CD14-positive monocyte (primary cell): ENCODE measurements around the gene THRB. TPM values are rescaled to one million over a fixed set of nuclear protein-coding genes. Genes with fewer than 3 reads are reported as not detected.

Experiments used
- DNase-seq, 3 donors: peaks; one replicate each; pipeline ENCODE4 v3.0.0-alpha.2; 2011 to 2022
- H2AFZ ChIP-seq: 2 replicates; pipeline ENCODE4 v1.6.0; 2012; ENCODE audit warnings: mild to moderate bottlenecking, low read depth, low read length, inconsistent platforms; ENCODE audit not compliant: insufficient read depth, poor library complexity, severe bottlenecking
- H3K27ac ChIP-seq, 2 donors: 1 replicate in 1 of 2; 2 replicates in 1 of 2; pipeline ENCODE4 v1.5.1; 2012 to 2013; ENCODE audit warnings: low read length in 2 of 2, control low read depth in 1 of 2, inconsistent platforms in 1 of 2, low read depth in 1 of 2, mild to moderate bottlenecking in 1 of 2
- H3K27me3 ChIP-seq, 2 donors: one replicate each; pipeline versions ENCODE4 v1.6.0 to v1.6.1; 2011 to 2013; ENCODE audit warnings: low read length in 2 of 2; ENCODE audit not compliant: control insufficient read depth in 2 of 2, insufficient read depth in 2 of 2
- H3K36me3 ChIP-seq, 2 donors: replicated peaks in 1 of 2; 1 replicate in 1 of 2; 2 replicates in 1 of 2; pipeline versions ENCODE4 v1.5.1 to v1.6.1; 2012 to 2013; ENCODE audit warnings: low read length in 2 of 2, control low read depth in 1 of 2, inconsistent platforms in 1 of 2, mild to moderate bottlenecking in 1 of 2; ENCODE audit not compliant: insufficient read depth in 2 of 2, control insufficient read depth in 1 of 2
- H3K4me1 ChIP-seq, 2 donors: 1 replicate in 1 of 2; 2 replicates in 1 of 2; pipeline versions ENCODE4 v1.5.1 to v1.6.1; 2012 to 2013; ENCODE audit warnings: low read length in 2 of 2, control low read depth in 1 of 2, inconsistent platforms in 1 of 2, mild to moderate bottlenecking in 1 of 2, moderate library complexity in 1 of 2; ENCODE audit not compliant: insufficient read depth in 2 of 2, control insufficient read depth in 1 of 2
- H3K4me2 ChIP-seq: replicated peaks from 2 replicates; pipeline ENCODE3; 2012; ENCODE audit warnings: low read length, moderate library complexity, mild to moderate bottlenecking; ENCODE audit not compliant: poor library complexity, severe bottlenecking; ENCODE audit errors: extremely low read depth
- H3K4me3 ChIP-seq, 3 experiments: fragments of 200-600 bp in 1 of 3; sonication (generic) in 1 of 3; replicated peaks in 1 of 3; 1 replicate in 2 of 3; 2 replicates in 1 of 3; pipeline ENCODE4 v1.5.1; 2011 to 2013; ENCODE audit warnings: low read length in 3 of 3, mild to moderate bottlenecking in 3 of 3, control low read depth in 2 of 3, low read depth in 2 of 3, inconsistent platforms in 1 of 3, moderate library complexity in 1 of 3
- H3K79me2 ChIP-seq: 2 replicates; pipeline ENCODE4 v1.6.0; 2012; ENCODE audit warnings: mild to moderate bottlenecking, control low read depth, inconsistent platforms, low read length, moderate library complexity; ENCODE audit not compliant: insufficient read depth
- H3K9ac ChIP-seq: 2 replicates; pipeline ENCODE4 v1.6.0; 2017; ENCODE audit warnings: low read length, mild to moderate bottlenecking; ENCODE audit not compliant: insufficient read depth, poor library complexity, severe bottlenecking
- H3K9me3 ChIP-seq, 2 donors: replicated peaks in 1 of 2; 1 replicate in 1 of 2; 2 replicates in 1 of 2; pipeline versions ENCODE4 v1.5.1 to v1.6.1; 2012 to 2013; ENCODE audit warnings: low read length in 2 of 2, control low read depth in 1 of 2; ENCODE audit not compliant: control insufficient read depth in 1 of 2, insufficient read depth in 1 of 2
- H4K20me1 ChIP-seq: 2 replicates; pipeline ENCODE4 v1.6.0; 2012; ENCODE audit warnings: mild to moderate bottlenecking, low read length, control low read depth, moderate library complexity; ENCODE audit not compliant: insufficient read depth
- H3K27ac Mint-ChIP-seq, 7 donors: one replicate each; pipeline ENCODE4 v1.8.0; 2020; ENCODE audit warnings: mild to moderate bottlenecking in 7 of 7, mixed read lengths in 7 of 7, moderate library complexity in 6 of 7, inconsistent platforms in 2 of 7
- H3K27me3 Mint-ChIP-seq, 3 donors: one replicate each; pipeline ENCODE4 v1.8.0; 2021 to 2022; ENCODE audit warnings: low read depth in 3 of 3, mild to moderate bottlenecking in 3 of 3, mixed read lengths in 3 of 3, moderate library complexity in 3 of 3, inconsistent platforms in 1 of 3
- H3K36me3 Mint-ChIP-seq, 2 donors: one replicate each; pipeline ENCODE4 v1.8.0; 2020; ENCODE audit warnings: mixed read lengths in 2 of 2, inconsistent platforms in 1 of 2, mild to moderate bottlenecking in 1 of 2
- H3K4me1 Mint-ChIP-seq: one replicate; pipeline ENCODE4 v1.8.0; 2020; ENCODE audit warnings: mild to moderate bottlenecking, mixed read lengths
- H3K4me3 Mint-ChIP-seq, 2 donors: one replicate each; pipeline ENCODE4 v1.8.0; 2020; ENCODE audit warnings: mild to moderate bottlenecking in 2 of 2, mixed read lengths in 2 of 2, moderate library complexity in 1 of 2
- H3K9me3 Mint-ChIP-seq, 7 donors: one replicate each; pipeline ENCODE4 v1.8.0; 2020 to 2022; ENCODE audit warnings: mixed read lengths in 7 of 7, mild to moderate bottlenecking in 6 of 7, moderate library complexity in 6 of 7, inconsistent platforms in 2 of 7
- CTCF ChIP-seq: fragments of 200-600 bp; IDR thresholded peaks from one replicate; pipeline ENCODE4 v1.8.0; 2022; ENCODE audit warnings: antibody characterized with exemption, mild to moderate bottlenecking
- WGBS: methylation state at CpG from one replicate; pipeline ENCODE4 v1.1.5; 2013; ENCODE audit warnings: missing lambda C conversion rate; ENCODE audit not compliant: insufficient coverage; 5-methylcytosine and 5-hydroxymethylcytosine counted together
- intact Hi-C, 2 donors: fragments of 100-400 bp; cut with micrococcal nuclease; formaldehyde crosslinking; loops; one replicate each; pipeline versions ENCODE4 v1.15.0 to v1.15.1; 2023
- polyA plus RNA-seq, 3 donors: library from polyadenylated mRNA; depleted of rRNA in 1 of 3; unstranded in 2 of 3; stranded (reverse) in 1 of 3; fragments of 300-500 nt in 2 of 3; fragments of >200 nt in 1 of 3; fragmentation: Illumina TruSeq in 2 of 3; gene quantifications; 1 replicate in 2 of 3; 2 replicates in 1 of 3; pipeline ENCODE4 v1.2.3, GENCODE V29; 2012 to 2021

THRB gene
- polyA plus RNA-seq, 3 donors: 0.05 TPM; not detected in 2

GRCh38 chr3:24400450-24400849, 94.2 kb downstream of the THRB start:
- no peak overlapping the region for H3K4me3 Mint-ChIP-seq
- no peaks in the 10 kb centered on the region for H3K4me1 Mint-ChIP-seq
- Histone ChIP-seq H3K4me2 (no peak overlapping the region), H3K27ac (no peak overlapping the region), H3K4me1 (no peaks in the 10 kb centered on the region), H3K9me3 (no peaks in the 10 kb centered on the region), H3K79me2 (no peaks in the 10 kb centered on the region), H4K20me1 (no peaks in the 10 kb centered on the region), H2AFZ (no peak overlapping the region), H3K4me3 (no peak overlapping the region), H3K9ac (no peak overlapping the region), H3K36me3 (no peaks in the 10 kb centered on the region), H3K27me3 (no peaks in the 10 kb centered on the region)
- no peak overlapping the region for H3K27ac Mint-ChIP-seq
- no peak for DNase-seq
- TF ChIP-seq CTCF: no peak
- no peaks in the 10 kb centered on the region for H3K27me3 Mint-ChIP-seq
- intact Hi-C loops: no loop called here
- peaks cover 0 to 5% (median 4%) of the 10 kb centered on the region in 7 donors for H3K9me3 Mint-ChIP-seq
- whole genome bisulfite sequencing: 83% methylated on average over 1 of the region's 4 CpGs
- H3K36me3 Mint-ChIP-seq: no peaks in the 10 kb centered on the region

- H3K4me3 ChIP-seq: no peak overlapping the region
- no peaks in the 10 kb centered on the region for H3K27me3 ChIP-seq
- Mint-ChIP-seq H3K4me3 (no peak overlapping the region), H3K27me3 (no peaks in the 10 kb centered on the region), H3K4me1 (no peaks in the 10 kb centered on the region), H3K9me3 (peaks cover 0 to 5% (median 4%) of the 10 kb centered on the region in 7 donors), H3K36me3 (no peaks in the 10 kb centered on the region), H3K27ac (no peak overlapping the region)
- H3K36me3 ChIP-seq: no peaks in the 10 kb centered on the region
- DNase-seq: no peak
- H2AFZ ChIP-seq: no peak overlapping the region
- H3K27ac ChIP-seq: no peak overlapping the region
- intact Hi-C loops: no loop called here
- no peak overlapping the region for H3K4me2 ChIP-seq
- no peaks in the 10 kb centered on the region for H3K79me2 ChIP-seq
- H4K20me1 ChIP-seq: no peaks in the 10 kb centered on the region
- TF ChIP-seq CTCF: no peak
- WGBS: 100% methylated on average over 1 of the region's 2 CpGs
- H3K9ac ChIP-seq: no peak overlapping the region
- no peaks in the 10 kb centered on the region for H3K9me3 ChIP-seq
- H3K4me1 ChIP-seq: no peaks in the 10 kb centered on the region
Observed at GRCh38 chr3:24400015-24400414, 94.6 kb downstream of the THRB start.
